HepG2 (cell line): ENCODE data around the gene PIP5K1A. TPM values are rescaled to one million over a fixed set of nuclear protein-coding genes. Genes with fewer than 3 reads are reported as not detected.

ENCODE experiments used
- JARID2 ChIP-seq: sonication (generic); formaldehyde crosslinking; IDR thresholded peaks from 2 replicates; pipeline ENCODE4 v1.8.1; 2023; ENCODE audit warnings: missing genetic modification reagents, inconsistent platforms; ENCODE audit not compliant: insufficient replicate concordance
- ZNF101 ChIP-seq: sonication (generic); formaldehyde crosslinking; IDR thresholded peaks from 2 replicates; pipeline ENCODE4 v1.4.0; 2020; ENCODE audit warnings: mild to moderate bottlenecking, low read depth, missing genetic modification reagents, borderline replicate concordance
- ZNF225 ChIP-seq: sonication (generic); formaldehyde crosslinking; IDR thresholded peaks from 2 replicates; pipeline ENCODE4 v1.4.0; 2020; ENCODE audit warnings: mild to moderate bottlenecking, missing genetic modification reagents
- ZNF333 ChIP-seq: sonication (generic); formaldehyde crosslinking; IDR thresholded peaks from 2 replicates; pipeline ENCODE4 v1.4.0; 2020; ENCODE audit warnings: mild to moderate bottlenecking, missing genetic modification reagents, borderline replicate concordance
- ZNF782 ChIP-seq: sonication (generic); formaldehyde crosslinking; IDR thresholded peaks from 2 replicates; pipeline ENCODE4 v1.4.0; 2020; ENCODE audit warnings: missing genetic modification reagents, mild to moderate bottlenecking, borderline replicate concordance
- polyA plus RNA-seq, 8 experiments: library from polyadenylated mRNA; depleted of rRNA in 3 of 8; stranded (reverse) in 7 of 8; unstranded in 1 of 8; fragments of >200 nt; fragmentation: Illumina TruSeq in 4 of 8; extraction: Trizol in 4 of 8; gene quantifications; 2 replicates each; pipeline versions ENCODE4 v1.2.1 to v1.2.3, GENCODE V29; 2011 to 2016; ENCODE audit warnings: low read depth in 4 of 8, missing spikeins in 1 of 8, mixed read lengths in 1 of 8; ENCODE audit not compliant: insufficient read depth in 1 of 8
- total RNA-seq, 5 experiments: library from RNA; depleted of rRNA; stranded (reverse); fragments of >200 nt; fragmentation: Illumina TruSeq; extraction: Trizol; gene quantifications; 2 replicates each; pipeline ENCODE4 v1.2.3, GENCODE V29; 2016; ENCODE audit warnings: low read depth in 1 of 5
- TF ChIP-seq, protein P1 (sequence below): sonication (generic); formaldehyde crosslinking; IDR thresholded peaks from 2 replicates; pipeline ENCODE4 v1.5.1; 2020; ENCODE audit warnings: mild to moderate bottlenecking, missing genetic modification reagents
- TF ChIP-seq, protein P2 (sequence below): sonication (generic); formaldehyde crosslinking; IDR thresholded peaks from 2 replicates; pipeline ENCODE4 v1.5.0; 2020; ENCODE audit warnings: missing genetic modification reagents, mild to moderate bottlenecking, borderline replicate concordance
- TF ChIP-seq, protein P3 (sequence below): IDR thresholded peaks from 2 replicates; pipeline ENCODE4 v1.6.1; 2016; ENCODE audit warnings: mild to moderate bottlenecking, missing biosample characterization, missing genetic modification reagents

The PIP5K1A gene
- total and polyA plus RNA-seq, 2 of the 13 experiments (the other 11 are each of a cell fraction or from before 2014, with no cell fraction given) = 45.3 to 65.1 TPM

DNA sequence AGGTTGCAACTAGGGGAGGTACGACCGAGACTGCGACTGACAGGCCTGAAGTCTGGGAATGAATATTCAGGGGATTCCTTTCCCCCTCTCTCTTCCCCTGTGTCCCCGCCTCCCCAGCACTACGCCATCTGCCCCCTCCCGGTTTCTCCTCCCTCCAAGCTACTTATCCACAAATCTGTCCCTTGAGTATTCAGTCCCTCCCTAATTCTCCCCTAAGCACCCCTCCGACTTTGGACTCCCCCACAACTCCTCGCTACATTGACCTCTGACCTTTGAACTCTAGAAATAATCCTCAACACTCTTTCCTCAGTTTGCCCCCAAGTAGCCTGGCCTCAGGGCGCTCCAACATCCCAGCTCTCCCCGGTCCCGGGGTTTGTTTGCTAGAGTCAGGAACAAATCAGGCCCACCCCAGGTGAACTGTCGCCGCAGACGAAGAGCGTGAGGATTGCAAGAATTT is 33.0 kb upstream of the PIP5K1A start (continued):
- TF ChIP-seq, protein P1, sequence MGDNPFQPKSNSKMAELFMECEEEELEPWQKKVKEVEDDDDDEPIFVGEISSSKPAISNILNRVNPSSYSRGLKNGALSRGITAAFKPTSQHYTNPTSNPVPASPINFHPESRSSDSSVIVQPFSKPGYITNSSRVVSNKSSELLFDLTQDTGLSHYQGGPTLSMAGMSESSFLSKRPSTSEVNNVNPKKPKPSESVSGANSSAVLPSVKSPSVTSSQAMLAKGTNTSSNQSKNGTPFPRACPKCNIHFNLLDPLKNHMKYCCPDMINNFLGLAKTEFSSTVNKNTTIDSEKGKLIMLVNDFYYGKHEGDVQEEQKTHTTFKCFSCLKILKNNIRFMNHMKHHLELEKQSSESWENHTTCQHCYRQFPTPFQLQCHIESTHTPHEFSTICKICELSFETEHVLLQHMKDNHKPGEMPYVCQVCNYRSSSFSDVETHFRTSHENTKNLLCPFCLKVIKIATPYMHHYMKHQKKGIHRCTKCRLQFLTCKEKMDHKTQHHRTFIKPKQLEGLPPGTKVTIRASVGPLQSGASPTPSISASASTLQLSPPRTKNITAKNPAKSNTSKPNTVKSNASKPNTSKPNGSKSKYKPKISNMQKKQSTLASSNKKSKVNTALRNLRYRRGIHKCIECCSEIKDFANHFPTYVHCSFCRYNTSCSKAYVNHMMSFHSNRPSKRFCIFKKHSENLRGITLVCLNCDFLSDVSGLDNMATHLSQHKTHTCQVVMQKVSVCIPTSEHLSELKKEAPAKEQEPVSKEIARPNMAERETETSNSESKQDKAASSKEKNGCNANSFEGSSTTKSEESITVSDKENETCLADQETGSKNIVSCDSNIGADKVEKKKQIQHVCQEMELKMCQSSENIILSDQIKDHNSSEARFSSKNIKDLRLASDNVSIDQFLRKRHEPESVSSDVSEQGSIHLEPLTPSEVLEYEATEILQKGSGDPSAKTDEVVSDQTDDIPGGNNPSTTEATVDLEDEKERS (CRISPR knock-in tag) = peak; percentile 45; the same call in 1 of the 2 replicates
- TF ChIP-seq ZNF782 (peak; percentile 48; the same call in 1 of the 2 replicates), ZNF101 (0 out of 2 replicates have a peak, but pooled peaks have one; percentile 66), ZNF333 (0 out of 2 replicates have a peak, but pooled peaks have one; percentile 4), ZNF225 (CRISPR knock-in tag) (peak; percentile 56; the same call in 1 of the 2 replicates), JARID2 (CRISPR knock-in tag) (peak; percentile 21)
- TF ChIP-seq, protein P2, sequence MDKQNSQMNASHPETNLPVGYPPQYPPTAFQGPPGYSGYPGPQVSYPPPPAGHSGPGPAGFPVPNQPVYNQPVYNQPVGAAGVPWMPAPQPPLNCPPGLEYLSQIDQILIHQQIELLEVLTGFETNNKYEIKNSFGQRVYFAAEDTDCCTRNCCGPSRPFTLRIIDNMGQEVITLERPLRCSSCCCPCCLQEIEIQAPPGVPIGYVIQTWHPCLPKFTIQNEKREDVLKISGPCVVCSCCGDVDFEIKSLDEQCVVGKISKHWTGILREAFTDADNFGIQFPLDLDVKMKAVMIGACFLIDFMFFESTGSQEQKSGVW (CRISPR knock-in tag) = no peak
- TF ChIP-seq, protein P3, sequence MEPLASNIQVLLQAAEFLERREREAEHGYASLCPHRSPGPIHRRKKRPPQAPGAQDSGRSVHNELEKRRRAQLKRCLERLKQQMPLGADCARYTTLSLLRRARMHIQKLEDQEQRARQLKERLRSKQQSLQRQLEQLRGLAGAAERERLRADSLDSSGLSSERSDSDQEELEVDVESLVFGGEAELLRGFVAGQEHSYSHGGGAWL = no peak; the same call in 1 of the 2 replicates
